ENCODE data around the gene RIN3. TPM values are rescaled to one million over a fixed set of nuclear protein-coding genes. Genes with fewer than 3 reads are reported as not detected.

The RIN3 gene
- total RNA-seq, 1 experiment from 2014 or later = 10.9 TPM

DNA sequence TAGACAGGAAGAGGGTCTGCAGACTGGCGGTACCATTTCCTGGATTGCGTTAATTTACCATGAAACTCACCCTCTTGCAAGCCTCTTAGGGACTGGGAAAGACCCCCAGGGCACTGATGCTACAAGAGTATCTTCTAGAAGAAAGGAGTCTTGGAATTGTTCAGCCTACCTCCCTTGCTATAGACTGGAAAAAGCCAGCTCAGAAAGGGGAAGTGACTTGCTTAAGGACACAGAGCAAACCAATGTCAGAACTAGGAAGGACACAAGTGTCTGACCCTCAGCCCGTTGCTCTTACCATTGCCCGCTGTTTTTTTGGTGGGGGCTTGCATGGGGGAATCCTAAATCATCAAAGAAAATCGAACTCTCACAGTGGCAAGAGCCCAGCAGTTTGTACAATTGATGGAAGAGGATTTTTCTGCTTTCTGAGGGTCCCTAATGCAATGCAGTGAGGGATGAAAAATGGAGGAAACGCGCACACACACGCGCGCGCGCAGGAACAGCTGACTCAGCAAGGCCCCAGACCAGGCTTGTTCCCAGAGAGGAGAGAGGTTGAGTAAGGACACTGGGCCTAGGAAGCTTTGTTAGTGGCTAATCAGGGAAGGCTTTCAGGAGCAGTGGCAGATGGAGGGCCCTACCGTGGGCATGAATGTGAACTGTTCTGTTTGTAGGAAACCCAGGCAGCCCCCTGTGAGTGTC lies 50.9 kb downstream of the RIN3 start:
- Histone ChIP-seq H3K27me3 (ENCODE audit: control insufficient read depth, insufficient read depth, low read length) (no peaks in the 10 kb centered on the region), H3K27ac (ENCODE audit: low read length) (no peak overlapping the region), H3K36me3 (ENCODE audit: control insufficient read depth, insufficient read depth, low read length) (no peaks in the 10 kb centered on the region), H3K4me3 (ENCODE audit: low read depth in 2 of 2, low read length in 2 of 2) (no peak overlapping the region), H3K4me1 (ENCODE audit: control insufficient read depth, insufficient read depth, low read length) (no peaks in the 10 kb centered on the region), H3K9me3 (ENCODE audit: control insufficient read depth, insufficient read depth, low read depth, low read length) (peaks cover 2% of the 10 kb centered on the region; the same call in 1 of the 2 replicates)
- CTCF ChIA-PET = no interaction called here
- intact Hi-C loops (cut with micrococcal nuclease; ENCODE audit: unreplicated experiment) (no loop called here), in situ Hi-C loops (cut with HindIII; ENCODE audit: low pct_unique_long_range_greater_than_20kb, low sequenced_read_pairs) (no loop called here)
- POLR2A ChIA-PET = no interaction called here
- DNase-seq (ENCODE audit: low read depth, low spot score) = no peak
- no peak for TF ChIP-seq SIN3A (IDR thresholded peaks at IDR 0.05; ENCODE audit: borderline replicate concordance, insufficient read depth, low read depth, low read length)
- TF ChIP-seq, protein P1, sequence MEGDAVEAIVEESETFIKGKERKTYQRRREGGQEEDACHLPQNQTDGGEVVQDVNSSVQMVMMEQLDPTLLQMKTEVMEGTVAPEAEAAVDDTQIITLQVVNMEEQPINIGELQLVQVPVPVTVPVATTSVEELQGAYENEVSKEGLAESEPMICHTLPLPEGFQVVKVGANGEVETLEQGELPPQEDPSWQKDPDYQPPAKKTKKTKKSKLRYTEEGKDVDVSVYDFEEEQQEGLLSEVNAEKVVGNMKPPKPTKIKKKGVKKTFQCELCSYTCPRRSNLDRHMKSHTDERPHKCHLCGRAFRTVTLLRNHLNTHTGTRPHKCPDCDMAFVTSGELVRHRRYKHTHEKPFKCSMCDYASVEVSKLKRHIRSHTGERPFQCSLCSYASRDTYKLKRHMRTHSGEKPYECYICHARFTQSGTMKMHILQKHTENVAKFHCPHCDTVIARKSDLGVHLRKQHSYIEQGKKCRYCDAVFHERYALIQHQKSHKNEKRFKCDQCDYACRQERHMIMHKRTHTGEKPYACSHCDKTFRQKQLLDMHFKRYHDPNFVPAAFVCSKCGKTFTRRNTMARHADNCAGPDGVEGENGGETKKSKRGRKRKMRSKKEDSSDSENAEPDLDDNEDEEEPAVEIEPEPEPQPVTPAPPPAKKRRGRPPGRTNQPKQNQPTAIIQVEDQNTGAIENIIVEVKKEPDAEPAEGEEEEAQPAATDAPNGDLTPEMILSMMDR (IDR thresholded peaks at IDR 0.05) = no peak
- TF ChIP-seq TCF7L2 (IDR thresholded peaks at IDR 0.05; ENCODE audit: low read depth, low read length) = no peak
- TF ChIP-seq, protein P2, sequence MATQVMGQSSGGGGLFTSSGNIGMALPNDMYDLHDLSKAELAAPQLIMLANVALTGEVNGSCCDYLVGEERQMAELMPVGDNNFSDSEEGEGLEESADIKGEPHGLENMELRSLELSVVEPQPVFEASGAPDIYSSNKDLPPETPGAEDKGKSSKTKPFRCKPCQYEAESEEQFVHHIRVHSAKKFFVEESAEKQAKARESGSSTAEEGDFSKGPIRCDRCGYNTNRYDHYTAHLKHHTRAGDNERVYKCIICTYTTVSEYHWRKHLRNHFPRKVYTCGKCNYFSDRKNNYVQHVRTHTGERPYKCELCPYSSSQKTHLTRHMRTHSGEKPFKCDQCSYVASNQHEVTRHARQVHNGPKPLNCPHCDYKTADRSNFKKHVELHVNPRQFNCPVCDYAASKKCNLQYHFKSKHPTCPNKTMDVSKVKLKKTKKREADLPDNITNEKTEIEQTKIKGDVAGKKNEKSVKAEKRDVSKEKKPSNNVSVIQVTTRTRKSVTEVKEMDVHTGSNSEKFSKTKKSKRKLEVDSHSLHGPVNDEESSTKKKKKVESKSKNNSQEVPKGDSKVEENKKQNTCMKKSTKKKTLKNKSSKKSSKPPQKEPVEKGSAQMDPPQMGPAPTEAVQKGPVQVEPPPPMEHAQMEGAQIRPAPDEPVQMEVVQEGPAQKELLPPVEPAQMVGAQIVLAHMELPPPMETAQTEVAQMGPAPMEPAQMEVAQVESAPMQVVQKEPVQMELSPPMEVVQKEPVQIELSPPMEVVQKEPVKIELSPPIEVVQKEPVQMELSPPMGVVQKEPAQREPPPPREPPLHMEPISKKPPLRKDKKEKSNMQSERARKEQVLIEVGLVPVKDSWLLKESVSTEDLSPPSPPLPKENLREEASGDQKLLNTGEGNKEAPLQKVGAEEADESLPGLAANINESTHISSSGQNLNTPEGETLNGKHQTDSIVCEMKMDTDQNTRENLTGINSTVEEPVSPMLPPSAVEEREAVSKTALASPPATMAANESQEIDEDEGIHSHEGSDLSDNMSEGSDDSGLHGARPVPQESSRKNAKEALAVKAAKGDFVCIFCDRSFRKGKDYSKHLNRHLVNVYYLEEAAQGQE (IDR thresholded peaks at IDR 0.05; ENCODE audit: insufficient read depth in 1 of 2, low read depth in 2 of 2, low read length in 1 of 2) = no peak
- no peak for TF ChIP-seq POLR2AphosphoS5 (IDR thresholded peaks at IDR 0.05; ENCODE audit: low read depth, low read length)
- BruUV-seq (replicated peaks) = no TSS peak
- no peak for ATAC-seq

DNA sequence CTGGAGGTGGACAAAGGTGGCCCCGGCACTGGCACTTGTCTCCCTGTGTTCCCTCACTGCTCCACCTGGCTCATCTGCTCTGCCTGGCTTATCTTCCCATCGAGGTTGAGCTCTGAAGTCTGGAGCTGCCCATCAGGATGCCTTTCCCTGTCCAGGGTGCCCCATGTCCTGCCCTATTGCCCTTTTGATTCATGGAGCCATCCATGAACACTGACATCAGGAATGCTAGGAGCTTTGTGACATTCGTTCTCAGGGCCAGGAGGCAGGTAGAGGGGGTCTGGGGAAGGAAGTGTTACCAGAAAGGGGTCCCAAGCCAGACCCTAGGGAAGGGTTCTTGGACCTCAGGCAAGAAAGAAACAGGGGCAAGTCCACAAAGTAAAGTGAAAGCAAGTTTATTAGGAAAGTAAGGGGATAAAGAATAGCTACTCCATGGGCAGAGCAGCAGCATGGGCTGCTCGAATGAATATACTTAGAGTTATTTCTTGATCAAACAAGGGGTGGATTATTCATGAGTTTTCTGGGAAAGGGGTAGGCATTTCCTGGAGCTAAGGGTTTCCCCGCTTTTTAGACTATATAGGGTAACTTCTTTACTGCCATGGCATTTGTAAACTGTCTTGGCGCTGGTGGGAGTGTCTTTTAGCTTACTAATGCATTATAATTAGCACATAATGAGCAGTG lies 51.6 kb downstream of the RIN3 start:
- Histone ChIP-seq H3K36me3 (ENCODE audit: control insufficient read depth, insufficient read depth, low read length) (no peaks in the 10 kb centered on the region), H3K27ac (ENCODE audit: low read length) (no peak overlapping the region), H3K27me3 (ENCODE audit: control insufficient read depth, insufficient read depth, low read length) (no peaks in the 10 kb centered on the region), H3K9me3 (ENCODE audit: control insufficient read depth, insufficient read depth, low read depth, low read length) (peaks cover 2% of the 10 kb centered on the region; the same call in 1 of the 2 replicates), H3K4me3 (ENCODE audit: low read depth in 2 of 2, low read length in 2 of 2) (no peak overlapping the region), H3K4me1 (ENCODE audit: control insufficient read depth, insufficient read depth, low read length) (no peaks in the 10 kb centered on the region)
- DNase-seq (ENCODE audit: low read depth, low spot score) (no peak), ATAC-seq (no peak)
- TF ChIP-seq, protein P1 (IDR thresholded peaks at IDR 0.05) = no peak
- TF ChIP-seq, protein P2 (IDR thresholded peaks at IDR 0.05; ENCODE audit: insufficient read depth in 1 of 2, low read depth in 2 of 2, low read length in 1 of 2) = no peak
- TF ChIP-seq POLR2AphosphoS5 (IDR thresholded peaks at IDR 0.05; ENCODE audit: low read depth, low read length) (no peak), SIN3A (IDR thresholded peaks at IDR 0.05; ENCODE audit: borderline replicate concordance, insufficient read depth, low read depth, low read length) (no peak), TCF7L2 (IDR thresholded peaks at IDR 0.05; ENCODE audit: low read depth, low read length) (no peak)
- in situ Hi-C loops (cut with HindIII; ENCODE audit: low pct_unique_long_range_greater_than_20kb, low sequenced_read_pairs) (no loop called here), intact Hi-C loops (cut with micrococcal nuclease; ENCODE audit: unreplicated experiment) (no loop called here)
- ChIA-PET POLR2A (no interaction called here), CTCF (no interaction called here)
- no TSS peak for BruUV-seq (replicated peaks)

All from Panc1 (cell line).